GM23338 (cell line): Measurements from ENCODE around the gene KCNMA1. TPM values are rescaled to one million over a fixed set of nuclear protein-coding genes. Genes with fewer than 3 reads are reported as not detected.

Experiments
- ATAC-seq: fragments of 200-7000 bp; cut with Tn5 transposase; 3 replicates; pipeline ENCODE4 v1.9.1; 2020
- DNase-seq: peaks from one replicate; pipeline ENCODE4 v3.0.0-alpha.2; 2015; ENCODE audit warnings: low spot score
- H2AFZ ChIP-seq: fragments of 200-600 bp; sonication (generic); 2 replicates; pipeline ENCODE4 v1.8.0; 2016; ENCODE audit warnings: antibody characterized with exemption, mild to moderate bottlenecking, moderate library complexity
- H3F3A ChIP-seq: fragments of 200-600 bp; sonication (generic); replicated peaks from 2 replicates; pipeline ENCODE4 v1.8.0; 2017; ENCODE audit warnings: antibody characterized with exemption, mixed run types, low read depth
- H3K27ac ChIP-seq: fragments of 200-600 bp; sonication (generic); 2 replicates; pipeline ENCODE4 v1.6.1; 2016; ENCODE audit warnings: low read depth
- H3K27me3 ChIP-seq: fragments of 200-600 bp; sonication (generic); 2 replicates; pipeline ENCODE4 v1.8.0; 2016; ENCODE audit warnings: mild to moderate bottlenecking, mixed run types, moderate library complexity; ENCODE audit not compliant: insufficient read depth
- H3K36me3 ChIP-seq: fragments of 200-600 bp; sonication (generic); 2 replicates; pipeline ENCODE4 v1.8.0; 2016; ENCODE audit warnings: mild to moderate bottlenecking; ENCODE audit not compliant: insufficient read depth
- H3K4me1 ChIP-seq: fragments of 200-600 bp; sonication (generic); 2 replicates; pipeline ENCODE4 v1.8.0; 2016; ENCODE audit warnings: mild to moderate bottlenecking, moderate library complexity; ENCODE audit not compliant: insufficient read depth
- H3K4me2 ChIP-seq: fragments of 200-600 bp; sonication (generic); 2 replicates; pipeline ENCODE4 v1.7.1; 2017; ENCODE audit warnings: mixed run types
- H3K4me3 ChIP-seq: fragments of 200-600 bp; sonication (generic); 2 replicates; pipeline ENCODE4 v1.6.1; 2016; ENCODE audit warnings: mixed run types
- H3K79me2 ChIP-seq: fragments of 200-600 bp; sonication (generic); replicated peaks from 2 replicates; pipeline ENCODE4 v1.8.0; 2017; ENCODE audit warnings: mild to moderate bottlenecking; ENCODE audit not compliant: insufficient read depth
- H3K9me2 ChIP-seq: fragments of 200-600 bp; sonication (generic); 2 replicates; pipeline ENCODE4 v1.8.0; 2017; ENCODE audit not compliant: insufficient read depth
- H4K20me1 ChIP-seq: fragments of 200-600 bp; sonication (generic); replicated peaks from 2 replicates; pipeline ENCODE4 v1.8.0; 2017; ENCODE audit warnings: mild to moderate bottlenecking; ENCODE audit not compliant: insufficient read depth
- H3K27ac Mint-ChIP-seq: 2 replicates; pipeline ENCODE4 v1.8.0; 2020; ENCODE audit warnings: inconsistent platforms, mild to moderate bottlenecking, moderate library complexity, mixed read lengths
- H3K27me3 Mint-ChIP-seq: 3 replicates; pipeline ENCODE4 v1.8.0; 2022; ENCODE audit warnings: low read depth, mild to moderate bottlenecking, moderate library complexity, mixed read lengths, inconsistent platforms; ENCODE audit not compliant: insufficient read depth, poor library complexity
- H3K36me3 Mint-ChIP-seq: 3 replicates; pipeline ENCODE4 v1.8.0; 2021; ENCODE audit warnings: low read depth, mild to moderate bottlenecking, inconsistent platforms, moderate library complexity, mixed read lengths
- H3K4me1 Mint-ChIP-seq: 3 replicates; pipeline ENCODE4 v1.8.0; 2020; ENCODE audit warnings: mild to moderate bottlenecking, inconsistent platforms, mixed read lengths
- H3K4me3 Mint-ChIP-seq: 3 replicates; pipeline ENCODE4 v1.8.0; 2021; ENCODE audit warnings: moderate library complexity, mild to moderate bottlenecking, inconsistent platforms, mixed read lengths
- H3K9me3 Mint-ChIP-seq: 3 replicates; pipeline ENCODE4 v1.8.0; 2020; ENCODE audit warnings: moderate library complexity, mild to moderate bottlenecking, inconsistent platforms, mixed read lengths
- CREB1 ChIP-seq: fragments of 250-450 bp; sonication (Bioruptor Pico); IDR thresholded peaks from 2 replicates; pipeline ENCODE4 v1.5.0; 2020; ENCODE audit warnings: low read depth, mild to moderate bottlenecking, moderate library complexity
- CTCF ChIP-seq, 2 experiments: fragments of 200-600 bp in 1 of 2; sonication (generic) in 1 of 2; conservative IDR thresholded peaks; 2 replicates each; pipeline versions ENCODE4 v1.5.1 to v1.6.1; 2016 to 2017; ENCODE audit warnings: antibody characterized with exemption in 2 of 2, low read depth in 2 of 2, mild to moderate bottlenecking in 2 of 2, moderate library complexity in 1 of 2
- ETS1 ChIP-seq: IDR thresholded peaks from 2 replicates; pipeline ENCODE4 v1.6.1; 2016; ENCODE audit warnings: antibody characterized with exemption
- EZH2 ChIP-seq: fragments of 200-600 bp; sonication (generic); IDR thresholded peaks from one replicate; pipeline ENCODE4 v1.8.0; 2017; ENCODE audit warnings: antibody characterized with exemption, mild to moderate bottlenecking, low read depth; ENCODE audit not compliant: unreplicated experiment
- EZH2phosphoT487 ChIP-seq: fragments of 200-600 bp; sonication (generic); IDR thresholded peaks from one replicate; pipeline ENCODE4 v1.8.1; 2018; ENCODE audit warnings: antibody characterized with exemption; ENCODE audit not compliant: unreplicated experiment
- NANOG ChIP-seq: IDR thresholded peaks from 2 replicates; pipeline ENCODE4 v1.6.1; 2016; ENCODE audit warnings: antibody characterized with exemption, borderline replicate concordance
- REST ChIP-seq: IDR thresholded peaks from one replicate; pipeline ENCODE4 v1.6.1; 2018; ENCODE audit warnings: antibody characterized with exemption; ENCODE audit not compliant: unreplicated experiment
- STAT1 ChIP-seq: IDR thresholded peaks from one replicate; pipeline ENCODE4 v1.6.1; 2016; ENCODE audit warnings: antibody characterized with exemption; ENCODE audit not compliant: unreplicated experiment
- ZNF114 ChIP-seq: fragments of 250-450 bp; sonication (Bioruptor Pico); IDR thresholded peaks from 2 replicates; pipeline ENCODE4 v1.5.0; 2020; ENCODE audit warnings: mild to moderate bottlenecking, moderate library complexity
- ZNF331 ChIP-seq: fragments of 250-450 bp; sonication (Bioruptor Pico); IDR thresholded peaks from 2 replicates; pipeline ENCODE4 v1.5.0; 2020; ENCODE audit warnings: low read depth, mild to moderate bottlenecking, moderate library complexity
- ZNF462 ChIP-seq: fragments of 250-450 bp; sonication (Bioruptor Pico); IDR thresholded peaks from 2 replicates; pipeline ENCODE4 v1.5.0; 2020; ENCODE audit warnings: mild to moderate bottlenecking, moderate library complexity
- polyA plus RNA-seq: library from polyadenylated mRNA; unstranded; fragments of >200 nt; fragmentation: Nextera tagmentation; extraction: Ambion mirVana; gene quantifications from 2 replicates; pipeline ENCODE4 v1.2.1, GENCODE V29; 2016
- total RNA-seq: library from RNA; depleted of rRNA; stranded (reverse); fragments of >200 nt; shearing (Covaris generic); gene quantifications from 2 replicates; pipeline ENCODE4 v1.2.3, GENCODE V29; 2014

The KCNMA1 gene
- total and polyA plus RNA-seq, 2 experiments from 2014 or later, result 8.2 to 9.0 TPM

- H3K36me3 ChIP-seq, result no peaks in the 10 kb centered on the region
- peaks cover 8% of the 10 kb centered on the region for H3K4me1 Mint-ChIP-seq
- no peak overlapping the region for H3K27ac ChIP-seq
- no peaks in the 10 kb centered on the region for H3K4me1 ChIP-seq
- ATAC-seq, result no peak
- H3K27ac Mint-ChIP-seq, result no peak overlapping the region
- no peaks in the 10 kb centered on the region for H3K79me2 ChIP-seq
- DNase-seq, result no peak
- no peak overlapping the region for H3K4me2 ChIP-seq
- H3K9me2 ChIP-seq, result no peaks in the 10 kb centered on the region; the same call in 1 of the 2 replicates
- no peaks in the 10 kb centered on the region for H3K36me3 Mint-ChIP-seq
- H3K4me3 ChIP-seq, result no peak overlapping the region
- no peaks in the 10 kb centered on the region for H3K9me3 Mint-ChIP-seq
- no peaks in the 10 kb centered on the region for H3F3A ChIP-seq
- TF ChIP-seq EZH2phosphoT487, result no peak
- TF ChIP-seq ZNF462 (CRISPR knock-in tag), result no peak
- TF ChIP-seq STAT1, result no peak
- TF ChIP-seq ETS1, result no peak
- no peak for TF ChIP-seq NANOG
- no peak for TF ChIP-seq ZNF114 (CRISPR knock-in tag)
- TF ChIP-seq CREB1, result no peak
- no peak for TF ChIP-seq ZNF331 (CRISPR knock-in tag)
- TF ChIP-seq CTCF (conservative IDR thresholded peaks at IDR 0.05; ENCODE audit: low read depth in 2 of 2), result no peak
- no peak for TF ChIP-seq EZH2
- TF ChIP-seq REST, result no peak
- no peaks in the 10 kb centered on the region for H4K20me1 ChIP-seq
- H2AFZ ChIP-seq, result no peak overlapping the region
- peaks cover 2% of the 10 kb centered on the region for H3K27me3 Mint-ChIP-seq
- no peak overlapping the region for H3K4me3 Mint-ChIP-seq
- no peaks in the 10 kb centered on the region for H3K27me3 ChIP-seq
Measured at GRCh38 chr10:77162697-77163096, 474.9 kb downstream of the KCNMA1 start.
